Colonic mucosa (tissue), 4 donors: ENCODE data around the gene ATF3. TPM values are rescaled to one million over a fixed set of nuclear protein-coding genes. Genes with fewer than 3 reads are reported as not detected.
"Not testable (repeated sequence)": the region's sequence is repeated elsewhere in the genome, so short reads cannot be mapped to it uniquely, and the experiment has no call there.

Experiments used
- DNase-seq: peaks from one replicate; pipeline ENCODE4 v3.0.0-alpha.2; 2020
- H3K27ac ChIP-seq: fragments of 200-600 bp; one replicate; pipeline ENCODE4 v1.8.0; 2021
- H3K27me3 ChIP-seq: fragments of 200-600 bp; one replicate; pipeline ENCODE4 v1.8.0; 2021
- H3K36me3 ChIP-seq: fragments of 200-600 bp; one replicate; pipeline ENCODE4 v1.8.0; 2021
- H3K4me1 ChIP-seq: fragments of 200-600 bp; one replicate; pipeline ENCODE4 v1.8.0; 2021; ENCODE audit warnings: mild to moderate bottlenecking
- H3K4me3 ChIP-seq: fragments of 200-600 bp; one replicate; pipeline ENCODE4 v1.8.0; 2021
- H3K9ac ChIP-seq, 2 donors: one replicate each; pipeline ENCODE4 v1.7.0; 2013; ENCODE audit warnings: control low read depth in 2 of 2, low read depth in 2 of 2, low read length in 2 of 2
- H3K9me3 ChIP-seq: fragments of 200-600 bp; one replicate; pipeline ENCODE4 v1.8.0; 2021
- intact Hi-C: fragments of 100-400 bp; cut with DNase I; formaldehyde crosslinking; loops from one replicate; pipeline ENCODE4 v1.14.1; 2022
- total RNA-seq, 2 donors: library from RNA; stranded (reverse); fragmentation: NEBNext Ultra II Directional in 1 of 2; extraction: Animal tissue kit (Norgen Biotek cat#: 25700) in 1 of 2; gene quantifications; one replicate each; pipeline ENCODE4 v1.2.1, GENCODE V29; 2021
- TF ChIP-seq, protein P1 (sequence below): fragments of 200-600 bp; IDR thresholded peaks from one replicate; pipeline ENCODE4 v1.8.0; 2022; ENCODE audit warnings: antibody characterized with exemption, mild to moderate bottlenecking
- donor health status: healthy.
- donor health status: DM: no; HTN: no; CAD: no.
- donor health status: DM: no; HTN: no; CAD: no.

The ATF3 gene
- total RNA-seq, 2 donors from 2014 or later = 17.7 to 34.0 TPM

DNA sequence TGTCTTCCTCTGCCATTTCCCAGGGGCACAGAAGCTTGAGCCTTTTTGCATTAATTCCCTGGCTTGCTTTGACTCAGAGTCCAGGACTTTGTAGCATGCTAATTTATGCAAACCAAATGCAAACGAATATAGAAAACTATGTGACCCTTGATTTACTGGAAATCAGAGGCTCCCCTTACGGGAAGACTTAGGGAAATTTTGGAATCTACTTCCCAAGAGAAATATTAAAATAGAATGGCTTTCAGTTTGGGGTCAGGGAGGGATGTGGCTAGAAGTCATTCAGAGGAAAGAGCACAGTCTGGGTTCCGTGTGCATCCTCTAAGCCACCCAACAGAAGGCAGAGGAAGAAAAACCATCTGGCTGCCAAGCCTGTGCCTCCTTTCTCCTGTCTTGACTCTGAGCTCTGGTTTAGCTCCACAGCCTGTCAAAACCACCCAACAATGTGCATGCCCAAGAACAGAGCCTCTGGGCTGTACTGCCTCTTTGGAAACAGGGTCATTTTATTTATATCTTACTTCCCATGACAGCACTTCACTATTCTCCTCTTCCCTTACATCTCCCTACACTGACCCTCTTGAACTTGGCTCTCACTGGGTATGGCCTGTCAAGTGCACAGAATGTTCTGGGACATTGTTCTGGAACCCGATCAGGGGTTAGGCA is 30.1 kb downstream of the ATF3 start:
- no peak overlapping the region for H3K4me3 ChIP-seq
- H3K4me1 ChIP-seq = no peaks in the 10 kb centered on the region
- intact Hi-C loops = no loop called here
- no peaks in the 10 kb centered on the region for H3K36me3 ChIP-seq
- TF ChIP-seq, protein P1, sequence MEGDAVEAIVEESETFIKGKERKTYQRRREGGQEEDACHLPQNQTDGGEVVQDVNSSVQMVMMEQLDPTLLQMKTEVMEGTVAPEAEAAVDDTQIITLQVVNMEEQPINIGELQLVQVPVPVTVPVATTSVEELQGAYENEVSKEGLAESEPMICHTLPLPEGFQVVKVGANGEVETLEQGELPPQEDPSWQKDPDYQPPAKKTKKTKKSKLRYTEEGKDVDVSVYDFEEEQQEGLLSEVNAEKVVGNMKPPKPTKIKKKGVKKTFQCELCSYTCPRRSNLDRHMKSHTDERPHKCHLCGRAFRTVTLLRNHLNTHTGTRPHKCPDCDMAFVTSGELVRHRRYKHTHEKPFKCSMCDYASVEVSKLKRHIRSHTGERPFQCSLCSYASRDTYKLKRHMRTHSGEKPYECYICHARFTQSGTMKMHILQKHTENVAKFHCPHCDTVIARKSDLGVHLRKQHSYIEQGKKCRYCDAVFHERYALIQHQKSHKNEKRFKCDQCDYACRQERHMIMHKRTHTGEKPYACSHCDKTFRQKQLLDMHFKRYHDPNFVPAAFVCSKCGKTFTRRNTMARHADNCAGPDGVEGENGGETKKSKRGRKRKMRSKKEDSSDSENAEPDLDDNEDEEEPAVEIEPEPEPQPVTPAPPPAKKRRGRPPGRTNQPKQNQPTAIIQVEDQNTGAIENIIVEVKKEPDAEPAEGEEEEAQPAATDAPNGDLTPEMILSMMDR = no peak
- peak overlapping the region; percentile 4 for H3K27ac ChIP-seq
- no peak overlapping the region for H3K9ac ChIP-seq
- H3K9me3 ChIP-seq = no peaks in the 10 kb centered on the region
- DNase-seq = no peak
- no peaks in the 10 kb centered on the region for H3K27me3 ChIP-seq

DNA sequence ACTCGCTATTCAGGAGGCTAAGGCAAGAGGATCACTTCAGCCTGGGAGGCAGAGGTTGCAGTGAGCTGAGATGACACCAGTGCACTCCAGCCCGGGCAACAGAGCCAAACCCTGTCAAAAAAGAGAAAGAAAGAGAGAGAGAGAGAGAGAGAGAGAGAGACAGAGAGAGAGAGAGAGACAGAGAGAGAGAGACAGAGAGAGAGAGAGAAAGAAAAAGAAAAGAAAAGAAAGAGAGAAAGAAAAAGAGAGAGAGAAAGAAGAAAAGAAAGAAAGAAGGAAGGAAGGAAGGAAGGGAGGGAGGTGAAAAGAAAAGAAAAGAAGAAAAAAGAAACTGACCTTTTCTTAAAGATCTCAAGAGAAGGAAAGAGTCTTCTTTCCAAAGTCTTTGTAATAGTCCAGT is 31.0 kb downstream of the ATF3 start:
- intact Hi-C loops, H3K4me3 ChIP-seq, H3K27ac ChIP-seq, DNase-seq, H3K4me1 ChIP-seq, H3K27me3 ChIP-seq, H3K9me3 ChIP-seq, H3K9ac ChIP-seq, H3K36me3 ChIP-seq: not testable (repeated sequence)

DNA sequence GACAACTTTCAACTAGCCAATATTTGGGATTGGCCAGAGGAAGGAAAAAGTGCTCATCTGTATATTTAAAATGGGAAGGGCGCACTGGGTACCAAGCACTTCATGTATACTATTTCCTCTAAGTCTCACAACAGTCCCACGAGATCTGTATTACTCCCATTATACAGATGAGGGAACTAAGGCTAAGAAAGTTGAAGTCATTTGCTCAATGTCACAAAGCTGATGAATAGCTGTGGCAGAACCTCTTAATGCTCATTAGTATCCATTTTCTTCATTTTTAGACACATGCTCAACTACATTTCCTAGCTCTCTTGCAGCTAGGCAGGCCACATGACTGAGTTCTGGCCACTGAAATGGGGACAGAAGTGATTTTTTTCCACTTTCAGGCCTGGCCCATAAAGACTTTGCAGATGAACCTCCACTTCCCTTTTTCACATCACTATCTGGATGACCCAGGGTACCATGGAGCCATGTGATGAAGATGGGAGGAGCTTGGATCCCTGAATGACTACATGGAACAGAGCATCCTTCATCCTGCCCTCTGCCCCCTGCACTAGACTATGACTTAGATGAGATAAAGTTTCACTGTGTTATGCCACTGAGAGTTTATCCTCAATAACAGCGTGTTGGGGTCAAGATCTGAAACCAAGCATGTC is 31.8 kb downstream of the ATF3 start:
- no peaks in the 10 kb centered on the region for H3K27me3 ChIP-seq
- no peaks in the 10 kb centered on the region for H3K36me3 ChIP-seq
- H3K9me3 ChIP-seq = no peaks in the 10 kb centered on the region
- no peak overlapping the region for H3K27ac ChIP-seq
- H3K4me1 ChIP-seq = no peaks in the 10 kb centered on the region
- TF ChIP-seq, protein P1 = no peak
- no peak overlapping the region for H3K9ac ChIP-seq
- intact Hi-C loops = no loop called here
- no peak overlapping the region for H3K4me3 ChIP-seq
- DNase-seq = no peak

DNA sequence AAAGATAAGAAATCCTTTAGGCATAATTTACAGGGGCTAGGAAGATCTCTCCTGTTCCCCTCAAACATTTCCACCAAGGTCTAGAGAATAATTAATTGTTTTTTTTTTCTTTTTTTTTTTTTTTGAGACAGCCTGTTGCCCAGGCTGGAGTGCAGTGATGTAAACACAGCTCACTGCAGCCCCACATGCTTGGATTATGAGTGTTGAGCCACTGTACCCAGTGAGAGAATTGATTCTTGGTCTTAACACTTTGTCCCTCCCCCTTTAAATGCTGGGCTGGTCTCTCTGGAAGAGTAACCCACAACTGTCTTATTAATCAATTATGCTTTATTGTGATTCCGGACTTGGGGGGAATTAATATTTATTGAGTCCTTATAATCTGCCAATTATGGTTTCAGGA is 33.4 kb downstream of the ATF3 start:
- intact Hi-C loops = no loop called here
- no peak overlapping the region for H3K4me3 ChIP-seq
- no peak for DNase-seq
- H3K27me3 ChIP-seq = no peaks in the 10 kb centered on the region
- no peaks in the 10 kb centered on the region for H3K9me3 ChIP-seq
- no peaks in the 10 kb centered on the region for H3K36me3 ChIP-seq
- no peak overlapping the region for H3K27ac ChIP-seq
- H3K9ac ChIP-seq = no peak overlapping the region
- no peaks in the 10 kb centered on the region for H3K4me1 ChIP-seq
- TF ChIP-seq, protein P1 = no peak

DNA sequence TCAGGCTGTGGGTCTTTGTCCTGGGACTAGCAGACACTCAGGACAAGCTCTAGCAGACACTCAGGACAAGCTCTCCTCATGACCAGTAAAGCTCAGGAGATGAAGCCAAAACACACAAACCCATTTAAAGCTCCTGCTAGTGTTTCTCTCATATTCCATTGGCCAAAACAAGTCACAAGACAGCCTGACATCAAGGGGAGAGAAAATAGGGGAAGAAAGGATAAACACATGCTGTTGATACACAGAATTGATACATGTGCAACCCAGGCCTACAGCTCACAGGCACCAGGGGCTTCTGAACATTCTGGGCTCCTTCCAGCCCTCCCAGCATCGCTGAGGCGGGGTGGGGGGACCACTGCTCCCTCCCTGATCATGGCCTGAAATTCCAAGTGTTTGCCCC is 35.3 kb downstream of the ATF3 start:
- no peaks in the 10 kb centered on the region for H3K9me3 ChIP-seq
- DNase-seq = no peak
- no peak overlapping the region for H3K27ac ChIP-seq
- no peaks in the 10 kb centered on the region for H3K4me1 ChIP-seq
- H3K4me3 ChIP-seq = no peak overlapping the region
- intact Hi-C loops = no loop called here
- no peak overlapping the region for H3K9ac ChIP-seq
- TF ChIP-seq, protein P1 = no peak
- no peaks in the 10 kb centered on the region for H3K27me3 ChIP-seq
- H3K36me3 ChIP-seq = no peaks in the 10 kb centered on the region

DNA sequence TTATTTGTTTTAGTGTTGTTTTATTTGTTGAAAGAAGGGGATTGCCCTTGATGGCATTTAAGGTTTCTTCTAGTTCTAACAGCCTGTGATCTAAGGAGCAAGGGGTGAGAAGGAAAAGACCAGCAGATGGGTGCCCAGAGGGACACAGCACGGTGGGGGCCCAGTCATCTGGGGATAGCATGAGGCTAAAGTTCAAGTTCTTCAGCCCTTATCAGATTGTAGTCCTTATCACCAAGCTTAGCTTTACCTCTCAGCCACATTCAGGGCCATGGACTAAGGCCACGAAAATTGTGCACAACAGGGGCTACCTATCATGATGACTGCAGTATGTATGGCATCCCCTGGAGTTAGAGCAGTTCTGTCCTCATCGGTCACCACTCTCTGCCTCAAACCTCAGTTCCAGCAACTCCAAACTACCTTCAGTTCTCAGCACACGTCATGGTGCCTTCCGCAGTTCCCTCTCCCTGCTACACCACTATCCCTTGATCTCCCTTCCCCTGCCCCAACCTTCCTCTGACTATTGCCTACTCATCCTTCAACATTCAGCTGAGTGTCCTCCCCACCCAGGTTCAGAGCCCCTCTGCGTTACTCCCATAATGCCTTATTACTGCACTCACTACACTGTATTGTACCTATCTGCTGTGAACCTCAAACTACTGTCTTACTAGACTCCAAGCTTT is 36.4 kb downstream of the ATF3 start:
- no peaks in the 10 kb centered on the region for H3K9me3 ChIP-seq
- no peaks in the 10 kb centered on the region for H3K27me3 ChIP-seq
- TF ChIP-seq, protein P1 = no peak
- DNase-seq = no peak
- intact Hi-C loops = no loop called here
- H3K36me3 ChIP-seq = no peaks in the 10 kb centered on the region
- no peak overlapping the region for H3K4me3 ChIP-seq
- H3K27ac ChIP-seq = no peak overlapping the region
- no peaks in the 10 kb centered on the region for H3K4me1 ChIP-seq
- no peak overlapping the region for H3K9ac ChIP-seq
